ENCODE data around the gene KLK13. TPM values are rescaled to one million over a fixed set of nuclear protein-coding genes. Genes with fewer than 3 reads are reported as not detected.

The KLK13 gene
- total and polyA plus RNA-seq, 2 donors from 2014 or later = not detected

DNA sequence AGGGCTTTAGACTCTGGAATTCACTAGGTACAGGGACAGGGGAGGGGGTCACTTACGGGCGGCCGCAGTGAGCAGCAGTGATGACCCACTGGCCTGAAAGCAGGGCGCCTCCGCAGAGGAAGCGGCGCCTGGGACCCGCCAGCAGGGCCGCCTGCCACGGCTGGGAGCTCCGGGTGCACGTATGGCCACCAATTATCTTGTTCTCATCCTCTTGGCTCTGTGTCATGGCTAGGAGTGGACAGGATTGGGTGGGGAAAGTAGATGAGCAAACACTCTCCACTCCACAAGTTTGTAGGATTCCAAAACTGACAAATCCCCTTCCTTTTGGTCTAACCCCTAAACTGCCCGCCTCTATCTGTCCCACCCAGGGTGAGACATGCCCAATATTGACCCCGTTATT, 16.6 kb upstream of the KLK13 start:
- intact Hi-C loops (cut with DNase I) = no loop called here
- FAIRE-seq (no peak), DNase-seq (peak in 2 of 5 donors; percentile 9 to 34)
- no peaks in the 10 kb centered on the region for H3K4me1 ChIP-seq (ENCODE audit: control insufficient read depth in 2 of 3, insufficient read depth in 2 of 3, low read depth in 1 of 3, low read length in 3 of 3)
- no peak overlapping the region for H3K27ac ChIP-seq (ENCODE audit: low read depth in 2 of 2, low read length in 2 of 2)
- no peaks in the 10 kb centered on the region for H3K36me3 ChIP-seq (ENCODE audit: control insufficient read depth in 2 of 3, insufficient read depth in 3 of 3, low read length in 3 of 3)
- no peaks in the 10 kb centered on the region for H3K27me3 ChIP-seq (ENCODE audit: control insufficient read depth, insufficient read depth, low read length)
- H3K9ac ChIP-seq (ENCODE audit: low read length in 3 of 3) = no peak overlapping the region
- TF ChIP-seq, protein P1, sequence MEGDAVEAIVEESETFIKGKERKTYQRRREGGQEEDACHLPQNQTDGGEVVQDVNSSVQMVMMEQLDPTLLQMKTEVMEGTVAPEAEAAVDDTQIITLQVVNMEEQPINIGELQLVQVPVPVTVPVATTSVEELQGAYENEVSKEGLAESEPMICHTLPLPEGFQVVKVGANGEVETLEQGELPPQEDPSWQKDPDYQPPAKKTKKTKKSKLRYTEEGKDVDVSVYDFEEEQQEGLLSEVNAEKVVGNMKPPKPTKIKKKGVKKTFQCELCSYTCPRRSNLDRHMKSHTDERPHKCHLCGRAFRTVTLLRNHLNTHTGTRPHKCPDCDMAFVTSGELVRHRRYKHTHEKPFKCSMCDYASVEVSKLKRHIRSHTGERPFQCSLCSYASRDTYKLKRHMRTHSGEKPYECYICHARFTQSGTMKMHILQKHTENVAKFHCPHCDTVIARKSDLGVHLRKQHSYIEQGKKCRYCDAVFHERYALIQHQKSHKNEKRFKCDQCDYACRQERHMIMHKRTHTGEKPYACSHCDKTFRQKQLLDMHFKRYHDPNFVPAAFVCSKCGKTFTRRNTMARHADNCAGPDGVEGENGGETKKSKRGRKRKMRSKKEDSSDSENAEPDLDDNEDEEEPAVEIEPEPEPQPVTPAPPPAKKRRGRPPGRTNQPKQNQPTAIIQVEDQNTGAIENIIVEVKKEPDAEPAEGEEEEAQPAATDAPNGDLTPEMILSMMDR (IDR thresholded peaks at IDR 0.05; ENCODE audit: borderline replicate concordance, extremely low read depth, insufficient read depth) = no peak
- no peak overlapping the region for H3K4me3 ChIP-seq (ENCODE audit: low read length in 3 of 3)
- no peaks in the 10 kb centered on the region for H3K9me3 ChIP-seq (ENCODE audit: control insufficient read depth in 2 of 3, insufficient read depth in 1 of 3, low read length in 3 of 3)

- Histone ChIP-seq H3K27me3 (ENCODE audit: control insufficient read depth, insufficient read depth, low read length) (no peaks in the 10 kb centered on the region), H3K27ac (ENCODE audit: low read depth in 2 of 2, low read length in 2 of 2) (no peak overlapping the region), H3K9me3 (ENCODE audit: control insufficient read depth in 2 of 3, insufficient read depth in 1 of 3, low read length in 3 of 3) (no peaks in the 10 kb centered on the region), H3K36me3 (ENCODE audit: control insufficient read depth in 2 of 3, insufficient read depth in 3 of 3, low read length in 3 of 3) (no peaks in the 10 kb centered on the region), H3K9ac (ENCODE audit: low read length in 3 of 3) (no peak overlapping the region), H3K4me3 (ENCODE audit: low read length in 3 of 3) (no peak overlapping the region), H3K4me1 (ENCODE audit: control insufficient read depth in 2 of 3, insufficient read depth in 2 of 3, low read depth in 1 of 3, low read length in 3 of 3) (no peaks in the 10 kb centered on the region)
- DNase-seq (peak in 2 of 5 donors; percentile 17 to 70), FAIRE-seq (no peak)
- TF ChIP-seq, protein P1 (IDR thresholded peaks at IDR 0.05; ENCODE audit: borderline replicate concordance, extremely low read depth, insufficient read depth) = no peak
- intact Hi-C loops (cut with DNase I) = no loop called here
Measured at GRCh38 chr19:51079481-51080110, 14.7 kb upstream of the KLK13 start.

DNA sequence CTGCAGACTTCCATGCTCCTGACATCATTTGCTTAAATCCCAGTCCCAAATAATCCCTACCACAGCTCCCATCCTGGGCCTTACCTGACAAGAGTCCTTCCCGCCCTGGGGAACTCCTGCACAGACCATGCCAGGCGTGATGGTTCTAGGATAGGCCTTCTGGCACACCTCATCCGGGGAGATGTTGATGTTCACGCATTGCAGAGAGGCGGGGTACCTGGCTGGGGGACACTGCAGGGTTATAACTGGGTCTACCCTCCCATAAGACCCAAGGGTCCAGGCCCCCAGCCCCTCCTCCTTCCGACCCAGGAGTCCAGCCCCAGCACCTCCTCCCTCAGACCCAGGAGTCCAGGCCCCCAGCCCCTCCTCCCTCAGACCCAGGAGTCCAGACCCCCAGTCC, 13.8 kb upstream of the KLK13 start:
- H3K4me1 ChIP-seq (ENCODE audit: control insufficient read depth in 2 of 3, insufficient read depth in 2 of 3, low read depth in 1 of 3, low read length in 3 of 3) = no peaks in the 10 kb centered on the region
- no peak overlapping the region for H3K9ac ChIP-seq (ENCODE audit: low read length in 3 of 3)
- intact Hi-C loops (cut with DNase I) = no loop called here
- TF ChIP-seq, protein P1 (IDR thresholded peaks at IDR 0.05; ENCODE audit: borderline replicate concordance, extremely low read depth, insufficient read depth) = no peak
- H3K36me3 ChIP-seq (ENCODE audit: control insufficient read depth in 2 of 3, insufficient read depth in 3 of 3, low read length in 3 of 3) = no peaks in the 10 kb centered on the region
- no peak overlapping the region for H3K27ac ChIP-seq (ENCODE audit: low read depth in 2 of 2, low read length in 2 of 2)
- FAIRE-seq = no peak
- H3K4me3 ChIP-seq (ENCODE audit: low read length in 3 of 3) = no peak overlapping the region
- no peaks in the 10 kb centered on the region for H3K27me3 ChIP-seq (ENCODE audit: control insufficient read depth, insufficient read depth, low read length)
- DNase-seq = peak in 1 of 5 donors; percentile 50
- H3K9me3 ChIP-seq (ENCODE audit: control insufficient read depth in 2 of 3, insufficient read depth in 1 of 3, low read length in 3 of 3) = peaks cover 0 to 6% (median 2%) of the 10 kb centered on the region in 3 donors

- FAIRE-seq = no peak
- H3K4me3 ChIP-seq (ENCODE audit: low read length in 3 of 3) = no peak overlapping the region
- no peak overlapping the region for H3K9ac ChIP-seq (ENCODE audit: low read length in 3 of 3)
- TF ChIP-seq, protein P1 (IDR thresholded peaks at IDR 0.05; ENCODE audit: borderline replicate concordance, extremely low read depth, insufficient read depth) = no peak
- H3K4me1 ChIP-seq (ENCODE audit: control insufficient read depth in 2 of 3, insufficient read depth in 2 of 3, low read depth in 1 of 3, low read length in 3 of 3) = no peaks in the 10 kb centered on the region
- DNase-seq = peak in 1 of 5 donors; percentile 47
- H3K27ac ChIP-seq (ENCODE audit: low read depth in 2 of 2, low read length in 2 of 2) = no peak overlapping the region
- peaks cover 0 to 6% (median 2%) of the 10 kb centered on the region in 3 donors for H3K9me3 ChIP-seq (ENCODE audit: control insufficient read depth in 2 of 3, insufficient read depth in 1 of 3, low read length in 3 of 3)
- H3K36me3 ChIP-seq (ENCODE audit: control insufficient read depth in 2 of 3, insufficient read depth in 3 of 3, low read length in 3 of 3) = no peaks in the 10 kb centered on the region
- intact Hi-C loops (cut with DNase I) = no loop called here
- no peaks in the 10 kb centered on the region for H3K27me3 ChIP-seq (ENCODE audit: control insufficient read depth, insufficient read depth, low read length)
Measured at GRCh38 chr19:51078104-51078503, 13.2 kb upstream of the KLK13 start.

All from kidney (tissue), 14 donors.